DND-41 (cell line): Measurements from ENCODE around the gene TTN.

ENCODE experiments used
- ATAC-seq: fragments of 200-7000 bp; cut with Tn5 transposase; 3 replicates; pipeline ENCODE4 v1.9.1; 2021; ENCODE audit warnings: low read depth; ENCODE audit not compliant: insufficient read depth
- DNase-seq: peaks from one replicate; pipeline ENCODE4 v3.0.0-alpha.2; 2020
- H2AFZ ChIP-seq: 2 replicates; pipeline ENCODE4 v1.6.0; 2012; ENCODE audit warnings: low read depth, low read length
- H3K27ac ChIP-seq: 2 replicates; pipeline ENCODE4 v1.5.1; 2012; ENCODE audit warnings: low read length, inconsistent platforms
- H3K27me3 ChIP-seq: fragments of 200-600 bp; sonication (generic); 2 replicates; pipeline ENCODE4 v1.6.0; 2012; ENCODE audit warnings: low read length, mild to moderate bottlenecking, inconsistent platforms; ENCODE audit not compliant: insufficient read depth, poor library complexity
- H3K36me3 ChIP-seq: 2 replicates; pipeline ENCODE4 v1.5.1; 2012; ENCODE audit warnings: low read length, inconsistent platforms; ENCODE audit not compliant: insufficient read depth
- H3K4me1 ChIP-seq: 2 replicates; pipeline ENCODE4 v1.5.1; 2012; ENCODE audit warnings: mild to moderate bottlenecking, low read length; ENCODE audit not compliant: insufficient read depth
- H3K4me2 ChIP-seq: 2 replicates; pipeline ENCODE4 v1.6.0; 2012; ENCODE audit warnings: mild to moderate bottlenecking, moderate library complexity, low read length, inconsistent platforms; ENCODE audit not compliant: insufficient read depth
- H3K4me3 ChIP-seq, 2 experiments: fragments of 200-600 bp in 1 of 2; shearing (Covaris generic) in 1 of 2; 2 replicates each; pipeline ENCODE4 v1.5.1; 2012 to 2016; ENCODE audit warnings: inconsistent platforms in 2 of 2, low read length in 2 of 2, mild to moderate bottlenecking in 2 of 2, low read depth in 1 of 2, moderate library complexity in 1 of 2
- H3K79me2 ChIP-seq: 2 replicates; pipeline ENCODE4 v1.6.0; 2012; ENCODE audit warnings: low read length, inconsistent platforms; ENCODE audit not compliant: insufficient read depth
- H3K9ac ChIP-seq: 2 replicates; pipeline ENCODE4 v1.6.0; 2012; ENCODE audit warnings: low read depth, mild to moderate bottlenecking, inconsistent platforms, low read length, moderate library complexity
- H3K9me3 ChIP-seq: 2 replicates; pipeline ENCODE4 v1.5.1; 2012; ENCODE audit warnings: low read length, moderate library complexity, mild to moderate bottlenecking, inconsistent platforms; ENCODE audit not compliant: insufficient read depth, severe bottlenecking
- H4K20me1 ChIP-seq: 2 replicates; pipeline ENCODE4 v1.6.0; 2012; ENCODE audit warnings: low read length; ENCODE audit not compliant: insufficient read depth
- CTCF ChIP-seq: IDR thresholded peaks from 2 replicates; pipeline ENCODE4 v1.5.1; 2012; ENCODE audit warnings: borderline replicate concordance, low read length, moderate library complexity, mild to moderate bottlenecking; ENCODE audit not compliant: poor library complexity, severe bottlenecking; ENCODE audit errors: extremely low read depth
- EZH2 ChIP-seq: IDR thresholded peaks from 3 replicates; pipeline ENCODE4 v1.6.1; 2012; ENCODE audit warnings: borderline replicate concordance, low read depth, mild to moderate bottlenecking, moderate library complexity, low read length, inconsistent platforms; ENCODE audit not compliant: severe bottlenecking

The TTN gene

DNA sequence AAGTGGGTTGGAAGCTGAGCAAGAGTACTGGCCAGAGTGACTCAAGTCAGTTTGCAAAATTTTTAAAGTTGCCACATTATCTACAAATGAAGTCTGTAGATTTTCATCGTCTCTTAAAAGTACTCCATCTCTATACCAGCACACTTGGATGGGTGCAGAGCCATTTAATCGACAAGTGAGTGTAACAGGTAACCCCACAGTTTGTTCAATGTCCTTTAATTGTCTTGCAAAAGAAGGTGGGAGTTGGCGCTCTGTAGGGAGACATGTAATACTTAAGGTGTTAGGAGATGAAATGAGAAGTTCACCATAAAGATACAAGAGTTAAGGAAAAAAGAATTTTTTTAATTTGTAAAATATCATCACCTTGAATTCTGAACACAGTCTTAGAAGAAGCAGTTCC lies 84.9 kb downstream of the TTN start:
- Histone ChIP-seq H3K9ac (no peak overlapping the region), H3K27ac (no peak overlapping the region), H4K20me1 (no peaks in the 10 kb centered on the region), H3K79me2 (no peaks in the 10 kb centered on the region), H3K4me1 (no peaks in the 10 kb centered on the region), H3K4me2 (no peak overlapping the region), H3K4me3 (no peak overlapping the region), H3K36me3 (no peaks in the 10 kb centered on the region), H3K9me3 (no peaks in the 10 kb centered on the region), H2AFZ (no peak overlapping the region), H3K27me3 (peaks cover 11% of the 10 kb centered on the region)
- DNase-seq (no peak), ATAC-seq (no peak)
- TF ChIP-seq EZH2, result no peak
- no peak for TF ChIP-seq CTCF

GRCh38 chr2:178718988-178719387 lies 88.2 kb downstream of the TTN start:
- H2AFZ ChIP-seq, result no peak overlapping the region
- H3K4me3 ChIP-seq, result no peak overlapping the region
- TF ChIP-seq CTCF (no peak), EZH2 (no peak)

DNA sequence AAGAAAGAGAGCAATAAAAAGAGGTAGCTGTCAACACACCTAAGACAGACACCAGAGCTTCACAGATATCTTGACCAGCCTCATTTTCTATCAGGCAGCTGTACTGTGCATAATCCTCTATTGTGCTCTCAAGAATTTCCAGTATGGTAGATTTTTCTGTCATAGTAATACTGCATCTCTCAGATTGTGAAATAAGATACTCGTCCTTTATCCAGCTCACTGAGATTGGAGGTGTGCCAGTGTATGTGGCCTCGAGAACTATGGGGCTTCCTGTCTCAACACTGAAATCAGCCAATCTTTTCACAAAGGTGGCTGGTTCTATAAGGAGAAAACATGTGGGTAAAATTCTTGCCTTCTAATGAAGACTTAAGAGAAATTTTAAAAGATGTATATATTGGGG lies 88.9 kb downstream of the TTN start:
- ATAC-seq, result no peak
- Histone ChIP-seq H4K20me1 (no peaks in the 10 kb centered on the region), H2AFZ (no peak overlapping the region), H3K4me3 (no peak overlapping the region), H3K4me2 (no peak overlapping the region), H3K79me2 (no peaks in the 10 kb centered on the region), H3K9me3 (no peaks in the 10 kb centered on the region), H3K27ac (no peak overlapping the region), H3K4me1 (no peaks in the 10 kb centered on the region), H3K9ac (no peak overlapping the region), H3K36me3 (no peaks in the 10 kb centered on the region), H3K27me3 (peaks cover 8% of the 10 kb centered on the region)
- no peak for DNase-seq
- TF ChIP-seq CTCF (no peak), EZH2 (no peak)

More at GRCh38 chr2:178718988-178719387, 88.2 kb downstream of the TTN start:
- Histone ChIP-seq H3K27me3 (peaks cover 8% of the 10 kb centered on the region), H3K36me3 (no peaks in the 10 kb centered on the region), H3K79me2 (no peaks in the 10 kb centered on the region), H3K4me1 (no peaks in the 10 kb centered on the region), H3K9ac (no peak overlapping the region), H3K9me3 (no peaks in the 10 kb centered on the region), H3K4me2 (no peak overlapping the region), H3K27ac (no peak overlapping the region), H4K20me1 (no peaks in the 10 kb centered on the region)
- DNase-seq, result no peak
- no peak for ATAC-seq

- TF ChIP-seq EZH2 (no peak), CTCF (no peak)
- no peaks in the 10 kb centered on the region for H3K36me3 ChIP-seq
- no peaks in the 10 kb centered on the region for H3K9me3 ChIP-seq
- no peak overlapping the region for H3K4me3 ChIP-seq
- H3K9ac ChIP-seq, result no peak overlapping the region
- DNase-seq, result no peak
- no peaks in the 10 kb centered on the region for H4K20me1 ChIP-seq
- H3K4me2 ChIP-seq, result no peak overlapping the region
- no peaks in the 10 kb centered on the region for H3K79me2 ChIP-seq
- no peak overlapping the region for H2AFZ ChIP-seq
- H3K27ac ChIP-seq, result no peak overlapping the region
- H3K4me1 ChIP-seq, result no peaks in the 10 kb centered on the region
- no peak for ATAC-seq
- no peaks in the 10 kb centered on the region for H3K27me3 ChIP-seq
These were observed 90.8 kb downstream of the TTN start for GRCh38 chr2:178716394-178716793.
